NCI-H146 (cell line): ENCODE measurements around the gene SOWAHD.
"Not testable (repeated sequence)": the region's sequence is repeated elsewhere in the genome, so short reads cannot be mapped to it uniquely, and the experiment has no call there.

Experiments
- DNase-seq: peaks from one replicate; lab custom pipeline; 2025; lab: John Stamatoyannopoulos, UW

The SOWAHD gene

GRCh38 chrX:119757979-119758730, at the start of gene SOWAHD:
TSS of gene SOWAHD (plus strand) at chrX:119758588. CDS start at chrX:119758668, 80 bp downstream.
- peak; percentile 60 for DNase-seq

GRCh38 chrX:119708936-119709335, 49.5 kb upstream of the SOWAHD start:
- DNase-seq: no peak

GRCh38 chrX:119709630-119710029, 48.8 kb upstream of the SOWAHD start:
- DNase-seq: no peak

- DNase-seq: no peak
These were observed 36.9 kb upstream of the SOWAHD start for GRCh38 chrX:119721487-119721886.

GRCh38 chrX:119721926-119722325, 36.5 kb upstream of the SOWAHD start:
- DNase-seq: no peak

GRCh38 chrX:119726900-119727555, 31.4 kb upstream of the SOWAHD start:
- no peak for DNase-seq

GRCh38 chrX:119728487-119728886, 29.9 kb upstream of the SOWAHD start:
- peak; percentile 14 for DNase-seq

GRCh38 chrX:119729408-119730201, 28.8 kb upstream of the SOWAHD start:
- peak; percentile 32 for DNase-seq

- peak; percentile 54 for DNase-seq
These were observed 23.5 kb upstream of the SOWAHD start for GRCh38 chrX:119734897-119735339.

- DNase-seq: no peak
These were observed 22.9 kb upstream of the SOWAHD start for GRCh38 chrX:119735467-119735866.

GRCh38 chrX:119736206-119736764, 22.1 kb upstream of the SOWAHD start:
- no peak for DNase-seq

GRCh38 chrX:119738742-119739141, 19.6 kb upstream of the SOWAHD start:
- DNase-seq: no peak

GRCh38 chrX:119745283-119745848, 13.0 kb upstream of the SOWAHD start:
- DNase-seq: no peak

GRCh38 chrX:119750131-119750530, 8.3 kb upstream of the SOWAHD start:
- not testable (repeated sequence) for DNase-seq

GRCh38 chrX:119750751-119751150, 7.6 kb upstream of the SOWAHD start:
- DNase-seq: not testable (repeated sequence)

GRCh38 chrX:119753001-119753400, 5.4 kb upstream of the SOWAHD start:
- DNase-seq: no peak

GRCh38 chrX:119753639-119754257, 4.6 kb upstream of the SOWAHD start:
- DNase-seq: peak; percentile 15

- no peak for DNase-seq
These were observed 2.3 kb upstream of the SOWAHD start for GRCh38 chrX:119755981-119756533.

- no peak for DNase-seq
These were observed 1.3 kb upstream of the SOWAHD start for GRCh38 chrX:119756926-119757635.

- DNase-seq: peak; percentile 55
These were observed 776 bp upstream of the SOWAHD start for GRCh38 chrX:119757646-119757978.
